B cell (primary cell): ENCODE results near the gene ENO1. TPM values are rescaled to one million over a fixed set of nuclear protein-coding genes. Genes with fewer than 3 reads are reported as not detected.

Experiments used
- ATAC-seq: fragments of 200-7000 bp; cut with Tn5 transposase; one replicate; pipeline ENCODE4 v1.10.0; 2021; ENCODE audit warnings: low read depth, mild to moderate bottlenecking, moderate number of reproducible peaks, moderate library complexity
- CTCF ChIA-PET: fragments of 350-600 bp; sonication (Branson Sonifier 250); formaldehyde crosslinking; loops from one replicate; lab custom pipeline; 2021; ENCODE audit warnings: antibody characterized with exemption, inconsistent platforms; lab: Charles Lee
- POLR2A ChIA-PET: fragments of 350-600 bp; sonication (Branson Sonifier 250); formaldehyde crosslinking; loops from one replicate; lab custom pipeline; 2021; ENCODE audit warnings: antibody characterized with exemption; lab: Charles Lee
- DNase-seq: peaks from one replicate; pipeline ENCODE4 v3.0.0; 2013
- H2AFZ ChIP-seq: 2 replicates; pipeline ENCODE4 v1.6.1; 2012; ENCODE audit warnings: mild to moderate bottlenecking, low read depth, low read length; ENCODE audit not compliant: insufficient read depth, poor library complexity, severe bottlenecking
- H3K27ac ChIP-seq, 2 donors: 1 replicate in 1 of 2; 2 replicates in 1 of 2; pipeline ENCODE4 v1.5.1; 2012 to 2013; ENCODE audit warnings: low read length in 2 of 2, mild to moderate bottlenecking in 2 of 2, moderate library complexity in 1 of 2
- H3K27me3 ChIP-seq, 4 experiments: fragments of 200-600 bp in 1 of 4; sonication (generic) in 1 of 4; replicated peaks in 1 of 4; 1 replicate in 2 of 4; 2 replicates in 2 of 4; pipeline versions ENCODE4 v1.6.1 to v1.7.0; 2013 to 2016; ENCODE audit warnings: low read length in 3 of 4, mild to moderate bottlenecking in 2 of 4, mixed read lengths in 1 of 4, moderate library complexity in 1 of 4; ENCODE audit not compliant: insufficient read depth in 4 of 4, control insufficient read depth in 3 of 4; ENCODE audit errors: control extremely low read depth in 1 of 4
- H3K36me3 ChIP-seq, 2 experiments: replicated peaks in 1 of 2; 1 replicate in 1 of 2; 2 replicates in 1 of 2; pipeline versions ENCODE4 v1.6.1 to v1.7.1; 2013; ENCODE audit warnings: low read length in 1 of 2; ENCODE audit not compliant: insufficient read depth in 2 of 2, control insufficient read depth in 1 of 2; ENCODE audit errors: control extremely low read depth in 1 of 2, extremely low read depth in 1 of 2
- H3K4me1 ChIP-seq, 2 donors: fragments of 200-600 bp in 1 of 2; sonication (generic) in 1 of 2; 1 replicate in 1 of 2; 2 replicates in 1 of 2; pipeline versions ENCODE4 v1.5.1 to v1.6.1; 2013 to 2017; ENCODE audit warnings: low read length in 2 of 2; ENCODE audit not compliant: control insufficient read depth in 2 of 2, insufficient read depth in 2 of 2
- H3K4me2 ChIP-seq: replicated peaks from 2 replicates; pipeline ENCODE3; 2012; ENCODE audit warnings: mild to moderate bottlenecking, low read depth, low read length; ENCODE audit not compliant: poor library complexity, severe bottlenecking
- H3K4me3 ChIP-seq, 5 experiments: fragments of 200-600 bp in 1 of 5; sonication (generic) in 1 of 5; 1 replicate in 3 of 5; 2 replicates in 2 of 5; pipeline versions ENCODE4 v1.5.1 to v1.7.0; 2011 to 2016; ENCODE audit warnings: low read length in 4 of 5, mild to moderate bottlenecking in 4 of 5, low read depth in 2 of 5, control low read depth in 1 of 5, moderate library complexity in 1 of 5; ENCODE audit not compliant: insufficient read depth in 1 of 5; ENCODE audit errors: control extremely low read depth in 1 of 5, extremely low read depth in 1 of 5
- H3K79me2 ChIP-seq: fragments of 200-600 bp; sonication (generic); one replicate; pipeline ENCODE4 v1.6.0; 2016; ENCODE audit warnings: low read length; ENCODE audit not compliant: control insufficient read depth, insufficient read depth
- H3K9ac ChIP-seq: fragments of 200-600 bp; sonication (generic); 2 replicates; pipeline ENCODE4 v1.6.1; 2017; ENCODE audit warnings: mild to moderate bottlenecking, low read length, moderate library complexity
- H3K9me3 ChIP-seq, 3 donors: one replicate each; pipeline versions ENCODE4 v1.6.1 to v1.7.1; 2013; ENCODE audit warnings: low read length in 2 of 3; ENCODE audit not compliant: control insufficient read depth in 2 of 3, insufficient read depth in 1 of 3; ENCODE audit errors: control extremely low read depth in 1 of 3
- H4K20me1 ChIP-seq: 2 replicates; pipeline ENCODE4 v1.6.0; 2012; ENCODE audit warnings: mild to moderate bottlenecking, low read length; ENCODE audit not compliant: insufficient read depth, control insufficient read depth, poor library complexity, severe bottlenecking
- H3K27ac Mint-ChIP-seq: one replicate; pipeline ENCODE4 v1.8.0; 2021; ENCODE audit warnings: mixed read lengths
- H3K27me3 Mint-ChIP-seq: one replicate; pipeline ENCODE4 v1.8.0; 2021; ENCODE audit warnings: mixed read lengths
- H3K4me1 Mint-ChIP-seq: one replicate; pipeline ENCODE4 v1.8.0; 2021; ENCODE audit warnings: mixed read lengths
- H3K4me3 Mint-ChIP-seq: one replicate; pipeline ENCODE4 v1.8.0; 2021; ENCODE audit warnings: mixed read lengths
- H3K9me3 Mint-ChIP-seq: one replicate; pipeline ENCODE4 v1.8.0; 2022; ENCODE audit warnings: mixed read lengths; ENCODE audit not compliant: insufficient read depth
- EZH2 ChIP-seq: IDR thresholded peaks from 2 replicates; pipeline ENCODE4 v1.6.1; 2012; ENCODE audit warnings: borderline replicate concordance, low read depth, mild to moderate bottlenecking, moderate library complexity, low read length; ENCODE audit not compliant: insufficient read depth, poor library complexity, severe bottlenecking
- WGBS: methylation state at CpG from one replicate; pipeline ENCODE4 v1.1.5; 2013; ENCODE audit warnings: missing lambda C conversion rate; ENCODE audit not compliant: insufficient coverage; 5-methylcytosine and 5-hydroxymethylcytosine counted together
- intact Hi-C: fragments of 100-400 bp; cut with micrococcal nuclease; formaldehyde crosslinking; loops from one replicate; pipeline ENCODE4 v1.10.0; 2022
- polyA plus RNA-seq: library from polyadenylated mRNA; depleted of rRNA; stranded (reverse); fragments of >200 nt; gene quantifications from 2 replicates; pipeline ENCODE4 v1.2.3, GENCODE V29; 2012
- total RNA-seq, 2 donors: library from RNA; stranded (reverse); fragments of 120-200 nt in 1 of 2; gene quantifications; 1 replicate in 1 of 2; 2 replicates in 1 of 2; pipeline versions ENCODE4 v1.2.3 to v1.2.4, GENCODE V29; 2013 to 2022
- TF ChIP-seq, protein P1 (sequence below): fragments of 200-600 bp; IDR thresholded peaks from one replicate; pipeline ENCODE4 v1.8.0; 2022; ENCODE audit warnings: antibody characterized with exemption, mild to moderate bottlenecking

ENO1 gene
- total and polyA plus RNA-seq, 2 donors (not counting 1 experiment from before 2014, with no cell fraction given), result 193 to 237 TPM

DNA sequence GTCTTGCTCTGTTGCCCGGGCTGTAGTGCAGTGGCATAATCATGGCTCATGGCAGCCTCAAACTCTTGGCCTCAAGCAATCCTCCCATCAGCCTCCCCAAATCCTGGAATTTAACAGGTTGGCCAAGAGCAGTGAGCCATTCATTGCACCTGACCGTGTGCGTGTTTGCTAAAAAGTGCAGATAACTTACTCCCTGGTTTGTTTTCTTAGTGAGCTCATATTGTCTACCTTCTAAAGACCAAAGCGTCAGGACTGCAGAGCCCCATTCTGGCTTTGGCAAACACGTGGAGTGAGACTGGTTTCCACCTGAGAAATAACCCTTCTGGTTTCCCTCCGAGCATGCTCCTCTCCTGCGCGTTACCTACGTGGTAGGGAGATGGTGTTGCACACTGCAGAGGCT lies 35.0 kb upstream of the ENO1 start:
- intact Hi-C loops, result no loop called here
- Mint-ChIP-seq H3K4me1 (no peaks in the 10 kb centered on the region), H3K4me3 (no peak overlapping the region), H3K27ac (no peak overlapping the region), H3K27me3 (peaks cover 19% of the 10 kb centered on the region), H3K9me3 (no peaks in the 10 kb centered on the region)
- ChIA-PET POLR2A (no interaction called here), CTCF (no interaction called here)
- DNase-seq, result no peak
- Histone ChIP-seq H3K27ac (no peak overlapping the region), H3K4me3 (no peak overlapping the region), H3K4me1 (no peaks in the 10 kb centered on the region), H2AFZ (no peak overlapping the region), H3K27me3 (peaks cover 0 to 5% (median 0%) of the 10 kb centered on the region in 4 experiments), H3K9ac (no peak overlapping the region), H3K9me3 (peaks cover 0 to 4% (median 0%) of the 10 kb centered on the region in 3 donors), H3K79me2 (no peaks in the 10 kb centered on the region), H3K4me2 (no peak overlapping the region), H3K36me3 (no peaks in the 10 kb centered on the region), H4K20me1 (no peaks in the 10 kb centered on the region)
- 92% methylated on average over 9 of the region's 9 CpGs for WGBS
- no peak for TF ChIP-seq EZH2
- TF ChIP-seq, protein P1, sequence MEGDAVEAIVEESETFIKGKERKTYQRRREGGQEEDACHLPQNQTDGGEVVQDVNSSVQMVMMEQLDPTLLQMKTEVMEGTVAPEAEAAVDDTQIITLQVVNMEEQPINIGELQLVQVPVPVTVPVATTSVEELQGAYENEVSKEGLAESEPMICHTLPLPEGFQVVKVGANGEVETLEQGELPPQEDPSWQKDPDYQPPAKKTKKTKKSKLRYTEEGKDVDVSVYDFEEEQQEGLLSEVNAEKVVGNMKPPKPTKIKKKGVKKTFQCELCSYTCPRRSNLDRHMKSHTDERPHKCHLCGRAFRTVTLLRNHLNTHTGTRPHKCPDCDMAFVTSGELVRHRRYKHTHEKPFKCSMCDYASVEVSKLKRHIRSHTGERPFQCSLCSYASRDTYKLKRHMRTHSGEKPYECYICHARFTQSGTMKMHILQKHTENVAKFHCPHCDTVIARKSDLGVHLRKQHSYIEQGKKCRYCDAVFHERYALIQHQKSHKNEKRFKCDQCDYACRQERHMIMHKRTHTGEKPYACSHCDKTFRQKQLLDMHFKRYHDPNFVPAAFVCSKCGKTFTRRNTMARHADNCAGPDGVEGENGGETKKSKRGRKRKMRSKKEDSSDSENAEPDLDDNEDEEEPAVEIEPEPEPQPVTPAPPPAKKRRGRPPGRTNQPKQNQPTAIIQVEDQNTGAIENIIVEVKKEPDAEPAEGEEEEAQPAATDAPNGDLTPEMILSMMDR, result no peak
- no peak for ATAC-seq

GRCh38 chr1:8911416-8912309 lies 33.2 kb upstream of the ENO1 start:
- Histone ChIP-seq H3K4me2 (no peak overlapping the region), H2AFZ (no peak overlapping the region), H3K9me3 (peaks cover 0 to 4% (median 0%) of the 10 kb centered on the region in 3 donors), H3K4me3 (no peak overlapping the region), H3K27me3 (peaks cover 0 to 5% (median 0%) of the 10 kb centered on the region in 4 experiments), H3K79me2 (no peaks in the 10 kb centered on the region), H3K9ac (no peak overlapping the region), H4K20me1 (no peaks in the 10 kb centered on the region), H3K36me3 (no peaks in the 10 kb centered on the region), H3K27ac (no peak overlapping the region), H3K4me1 (no peaks in the 10 kb centered on the region)
- ATAC-seq, result no peak
- Mint-ChIP-seq H3K9me3 (no peaks in the 10 kb centered on the region), H3K27me3 (peaks cover 19% of the 10 kb centered on the region), H3K4me3 (no peak overlapping the region), H3K27ac (no peak overlapping the region), H3K4me1 (no peaks in the 10 kb centered on the region)
- DNase-seq, result no peak
- intact Hi-C loops, result no loop called here
- CTCF ChIA-PET, result no interaction called here
- 96% methylated on average over 4 of the region's 17 CpGs for WGBS
- TF ChIP-seq, protein P1, result no peak
- no peak for TF ChIP-seq EZH2
- POLR2A ChIA-PET, result interaction anchor here (0.6 kb wide), 1 partner anchor 30 kb away, joined by 9 read pairs; no protein-coding TSS in a partner anchor
